Astrocyte (in vitro differentiated cells and primary cell): ENCODE results near the gene KIR3DL1.
"Not testable (repeated sequence)": the region's sequence is repeated elsewhere in the genome, so short reads cannot be mapped to it uniquely, and the experiment has no call there.

Experiments used
- EZH2 ChIP-seq: IDR thresholded peaks from 2 replicates; pipeline ENCODE4 v1.6.1; 2012; ENCODE audit warnings: mild to moderate bottlenecking, low read length, inconsistent platforms; ENCODE audit not compliant: insufficient read depth
- TF ChIP-seq, protein P1 (sequence below): IDR thresholded peaks from 2 replicates; pipeline ENCODE4 v1.5.1; 2011; ENCODE audit warnings: low read depth, mild to moderate bottlenecking, inconsistent platforms, low read length, moderate library complexity; ENCODE audit not compliant: insufficient read depth

DNA sequence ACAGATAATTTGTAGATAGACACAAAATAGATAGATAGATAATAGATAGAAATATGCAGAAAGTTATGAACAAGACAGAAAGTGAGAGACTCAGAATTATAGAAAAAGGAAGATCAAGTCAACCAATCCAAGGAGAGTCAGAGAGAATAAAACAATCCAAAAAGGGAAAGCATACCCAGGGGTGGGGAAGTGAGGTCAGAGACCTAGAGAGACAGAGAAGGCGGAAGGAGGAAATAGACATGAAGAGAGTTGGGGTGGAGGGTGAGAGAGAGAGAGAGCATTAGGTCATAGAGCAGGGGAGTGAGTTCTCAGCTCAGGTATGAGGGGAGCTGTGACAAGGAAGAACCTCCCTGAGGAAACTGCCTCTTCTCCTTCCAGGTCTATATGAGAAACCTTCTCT is 39.0 kb downstream of the KIR3DL1 start:
- TF ChIP-seq, protein P1, sequence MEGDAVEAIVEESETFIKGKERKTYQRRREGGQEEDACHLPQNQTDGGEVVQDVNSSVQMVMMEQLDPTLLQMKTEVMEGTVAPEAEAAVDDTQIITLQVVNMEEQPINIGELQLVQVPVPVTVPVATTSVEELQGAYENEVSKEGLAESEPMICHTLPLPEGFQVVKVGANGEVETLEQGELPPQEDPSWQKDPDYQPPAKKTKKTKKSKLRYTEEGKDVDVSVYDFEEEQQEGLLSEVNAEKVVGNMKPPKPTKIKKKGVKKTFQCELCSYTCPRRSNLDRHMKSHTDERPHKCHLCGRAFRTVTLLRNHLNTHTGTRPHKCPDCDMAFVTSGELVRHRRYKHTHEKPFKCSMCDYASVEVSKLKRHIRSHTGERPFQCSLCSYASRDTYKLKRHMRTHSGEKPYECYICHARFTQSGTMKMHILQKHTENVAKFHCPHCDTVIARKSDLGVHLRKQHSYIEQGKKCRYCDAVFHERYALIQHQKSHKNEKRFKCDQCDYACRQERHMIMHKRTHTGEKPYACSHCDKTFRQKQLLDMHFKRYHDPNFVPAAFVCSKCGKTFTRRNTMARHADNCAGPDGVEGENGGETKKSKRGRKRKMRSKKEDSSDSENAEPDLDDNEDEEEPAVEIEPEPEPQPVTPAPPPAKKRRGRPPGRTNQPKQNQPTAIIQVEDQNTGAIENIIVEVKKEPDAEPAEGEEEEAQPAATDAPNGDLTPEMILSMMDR = not testable (repeated sequence)
- not testable (repeated sequence) for TF ChIP-seq EZH2
